Measurements from ENCODE around the gene CCDC171.
"Not testable (repeated sequence)": the region's sequence is repeated elsewhere in the genome, so short reads cannot be mapped to it uniquely, and the experiment has no call there.

The CCDC171 gene

DNA sequence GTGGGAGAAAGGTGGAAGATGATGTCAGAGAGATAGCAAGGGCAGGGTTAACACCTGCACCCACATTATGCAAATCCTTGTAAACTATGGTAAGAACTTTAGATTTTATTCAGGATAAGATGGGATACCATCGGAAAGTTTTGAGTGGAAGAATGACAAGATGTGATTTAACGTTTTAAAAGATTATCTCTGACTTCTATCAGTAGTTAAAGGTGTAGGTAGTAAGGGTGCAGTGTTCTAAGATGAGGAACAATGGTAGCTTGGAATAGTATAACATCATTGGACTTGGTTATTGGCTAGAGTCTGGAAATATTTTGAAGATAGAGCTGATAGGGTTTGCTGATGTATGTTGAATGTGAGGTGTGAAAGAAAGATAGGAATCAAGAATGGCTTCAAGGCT is 211.3 kb downstream of the CCDC171 start:
- no peak for DNase-seq

DNA sequence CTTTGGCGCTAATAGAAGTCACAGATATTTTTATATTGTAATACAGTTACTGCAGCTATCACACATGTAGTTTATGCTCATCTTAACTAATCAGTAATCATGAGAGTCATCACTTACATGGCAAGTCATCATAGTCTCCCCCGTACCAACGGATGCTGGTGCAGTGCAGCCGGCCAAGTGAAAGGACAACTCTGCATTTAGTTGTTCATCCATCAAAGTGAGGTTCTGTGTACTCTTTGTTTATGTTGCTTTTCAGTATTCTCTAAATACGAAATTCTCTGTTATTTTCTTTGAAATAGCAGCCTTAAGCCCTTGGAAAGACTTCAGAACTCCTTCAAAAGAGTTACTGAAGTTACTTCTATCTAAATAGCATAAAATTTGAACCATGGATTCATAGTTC is 216.7 kb downstream of the CCDC171 start:
- DNase-seq: no peak

DNA sequence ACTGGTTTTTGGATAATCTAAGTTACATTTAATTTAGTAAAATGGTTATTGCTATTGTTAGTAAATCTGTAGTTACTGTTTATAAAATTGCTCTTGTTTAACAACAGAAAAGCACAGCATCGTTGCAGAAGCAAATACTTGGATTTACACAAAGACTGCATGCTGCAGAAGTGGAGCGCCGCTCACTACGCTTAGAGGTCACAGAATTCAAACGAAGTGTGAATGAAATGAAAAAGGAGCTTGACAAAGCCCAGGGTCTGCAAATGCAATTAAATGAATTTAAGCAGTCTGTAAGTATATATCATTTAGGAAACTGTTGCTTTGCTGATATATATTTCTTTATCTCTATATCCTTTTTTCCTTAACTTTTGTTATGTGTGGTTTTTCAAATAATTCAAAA is 226.0 kb downstream of the CCDC171 start:
- DNase-seq: no peak

DNA sequence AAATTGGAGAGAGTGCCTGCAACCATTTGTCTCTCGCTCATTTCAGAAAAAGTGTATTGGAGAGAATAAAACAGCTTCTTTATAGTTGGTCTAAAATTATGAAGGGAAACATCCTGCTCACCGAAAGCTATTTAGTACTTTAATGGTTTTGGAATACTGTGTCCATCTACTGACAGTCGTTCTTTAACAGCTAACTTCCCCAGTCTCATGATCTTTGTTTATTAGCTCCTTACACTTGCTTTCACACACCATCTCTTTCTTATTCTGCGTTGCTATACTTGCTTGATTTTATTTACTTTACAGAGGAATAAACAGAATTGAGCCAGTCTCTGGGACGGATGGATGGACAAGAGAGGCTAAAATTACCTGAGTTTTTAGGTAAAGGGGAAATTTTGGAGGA is 229.3 kb downstream of the CCDC171 start:
- DNase-seq: no peak

DNA sequence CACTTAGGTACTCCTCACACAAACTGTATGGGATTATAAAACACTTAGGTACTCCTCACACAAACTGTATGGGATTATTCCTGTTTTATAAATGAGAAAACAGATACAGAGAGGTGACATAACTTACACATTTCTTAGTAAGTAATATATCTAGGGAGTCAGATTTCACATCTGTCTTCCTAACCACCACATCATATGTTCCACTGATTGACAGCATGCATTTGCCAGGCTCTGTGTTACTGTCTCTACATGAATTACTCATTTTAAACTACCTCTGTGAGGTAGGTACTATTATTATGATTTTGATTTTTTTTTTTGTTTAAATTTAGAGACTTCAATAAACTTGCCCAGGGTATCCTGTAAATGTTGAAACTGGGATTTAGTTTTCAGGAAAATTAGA is 232.7 kb downstream of the CCDC171 start:
- no peak for DNase-seq

DNA sequence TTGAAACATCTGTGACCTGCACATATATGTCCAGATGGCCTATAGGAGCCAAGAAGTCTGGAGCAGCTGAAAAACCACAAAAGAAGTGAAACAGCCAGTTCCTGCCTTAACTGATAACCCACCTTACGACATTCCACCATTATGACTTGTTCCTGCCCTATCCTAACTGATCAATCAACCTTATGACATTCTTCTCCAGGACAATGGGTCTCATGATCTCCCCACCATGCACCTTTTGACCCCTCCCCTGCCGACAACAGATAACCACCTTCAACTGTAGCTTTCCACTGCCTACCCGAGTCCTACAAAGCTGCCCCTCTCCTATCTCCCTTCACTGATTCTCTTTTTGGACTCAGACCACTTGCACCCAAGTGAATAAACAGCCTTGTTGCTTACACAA is 233.8 kb downstream of the CCDC171 start:
- DNase-seq: no peak

DNA sequence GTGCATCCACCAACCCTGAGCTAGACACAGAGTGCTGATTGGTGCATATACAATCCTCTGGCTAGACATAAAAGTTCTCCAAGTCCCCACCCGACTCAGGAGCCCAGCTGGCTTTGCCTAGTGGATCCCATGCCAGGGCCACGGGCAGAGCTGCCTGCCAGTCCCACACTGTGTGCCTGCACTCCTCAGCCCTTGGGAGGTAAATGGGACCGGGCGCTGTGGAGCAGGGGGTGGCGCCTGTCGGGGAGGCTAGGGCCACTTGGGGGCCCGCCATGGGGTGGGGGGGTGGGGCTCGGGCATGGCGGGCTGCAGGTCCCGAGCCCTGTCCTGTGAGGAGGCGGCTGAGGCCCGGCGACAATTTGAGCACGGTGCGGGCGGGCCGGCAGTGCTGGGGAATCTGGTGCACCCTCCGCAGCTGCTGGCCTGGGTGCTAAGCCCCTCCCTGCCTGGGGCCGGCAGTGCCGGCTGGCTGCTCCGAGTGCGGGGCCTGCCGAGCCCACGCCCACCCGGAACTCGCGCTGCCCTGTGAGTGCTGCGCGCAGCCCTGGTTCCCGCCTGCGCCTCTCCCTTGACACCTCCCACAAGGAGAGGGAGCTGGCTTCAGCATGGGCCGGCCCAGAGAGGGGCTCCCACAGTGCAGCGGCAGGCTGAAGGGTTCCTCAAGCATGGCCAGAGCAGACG is 257.5 kb downstream of the CCDC171 start:
- not testable (repeated sequence) for DNase-seq

DNA sequence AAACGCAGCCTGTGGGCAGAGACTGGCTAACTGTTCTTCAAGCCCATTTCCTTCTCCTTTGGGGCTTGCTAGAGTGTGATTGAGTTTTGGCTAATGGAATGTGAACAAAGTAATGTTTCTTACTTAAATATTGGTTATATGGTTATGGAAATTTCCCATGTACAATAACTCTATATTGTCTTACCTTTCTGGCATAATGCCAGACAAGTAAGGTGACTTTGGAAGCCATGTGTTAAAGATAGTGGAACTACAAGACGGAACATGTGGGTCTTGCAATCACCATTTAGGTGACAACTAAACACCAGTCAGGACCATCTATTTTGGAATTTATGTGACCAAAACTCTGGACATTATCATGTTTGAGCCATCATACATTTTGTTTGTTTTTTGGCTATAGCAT is 260.2 kb downstream of the CCDC171 start:
- DNase-seq: no peak

DNA sequence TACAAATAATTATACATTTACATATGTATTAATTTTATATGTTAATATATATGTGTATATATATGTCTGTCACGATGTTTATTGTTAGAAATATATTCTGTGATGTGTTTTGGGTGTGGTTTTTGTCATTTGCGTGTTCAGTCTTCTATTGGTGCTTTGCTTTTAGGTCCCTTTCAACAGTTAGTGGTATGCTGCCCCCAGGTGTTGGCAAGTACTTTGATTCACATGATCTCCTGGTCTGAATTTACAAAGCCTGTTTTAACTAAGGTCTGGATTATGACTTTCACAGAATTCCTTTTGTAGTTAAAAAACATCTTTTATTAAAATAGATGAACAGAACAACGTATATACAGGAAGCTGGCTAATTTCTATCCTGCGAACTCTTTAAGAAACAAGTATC is 271.5 kb downstream of the CCDC171 start:
- no peak for DNase-seq

DNA sequence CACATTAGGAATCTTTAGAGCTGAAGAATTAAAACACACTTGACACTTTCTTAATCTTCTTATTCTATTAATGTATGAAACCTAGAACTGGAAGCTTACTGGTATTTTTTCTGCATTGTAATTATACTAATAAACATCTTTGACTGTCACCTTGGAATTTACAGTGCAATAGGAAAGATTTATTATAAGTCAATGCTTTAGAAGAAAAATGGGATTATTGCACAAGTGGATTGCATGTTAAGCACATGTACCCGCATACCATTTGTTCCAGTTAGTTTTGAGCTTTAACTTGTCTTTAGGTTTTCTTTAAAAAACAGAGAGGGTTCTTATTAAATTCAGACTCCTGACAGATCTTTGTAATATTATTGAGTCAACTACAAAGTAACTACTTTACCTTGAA is 278.5 kb downstream of the CCDC171 start:
- DNase-seq: no peak

DNA sequence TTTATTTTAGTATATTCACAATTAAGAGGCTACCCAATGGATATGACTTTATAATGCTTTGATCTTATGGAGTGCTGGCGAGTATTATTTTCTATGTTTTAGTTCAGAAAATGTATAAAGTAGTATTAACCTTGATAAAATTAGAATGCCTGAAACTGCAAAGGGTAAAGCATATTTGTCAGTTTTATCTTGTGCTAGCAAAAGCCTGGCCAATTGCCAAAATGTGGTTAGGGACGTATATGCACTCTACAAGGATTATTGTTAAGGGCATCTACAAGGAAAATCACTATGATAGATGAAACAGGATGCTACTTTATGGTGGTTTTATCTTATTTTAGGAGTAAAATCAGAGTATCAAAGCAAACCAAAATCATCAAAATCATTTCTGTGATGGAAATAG is 281.7 kb downstream of the CCDC171 start:
- peak; percentile 22 for DNase-seq

DNA sequence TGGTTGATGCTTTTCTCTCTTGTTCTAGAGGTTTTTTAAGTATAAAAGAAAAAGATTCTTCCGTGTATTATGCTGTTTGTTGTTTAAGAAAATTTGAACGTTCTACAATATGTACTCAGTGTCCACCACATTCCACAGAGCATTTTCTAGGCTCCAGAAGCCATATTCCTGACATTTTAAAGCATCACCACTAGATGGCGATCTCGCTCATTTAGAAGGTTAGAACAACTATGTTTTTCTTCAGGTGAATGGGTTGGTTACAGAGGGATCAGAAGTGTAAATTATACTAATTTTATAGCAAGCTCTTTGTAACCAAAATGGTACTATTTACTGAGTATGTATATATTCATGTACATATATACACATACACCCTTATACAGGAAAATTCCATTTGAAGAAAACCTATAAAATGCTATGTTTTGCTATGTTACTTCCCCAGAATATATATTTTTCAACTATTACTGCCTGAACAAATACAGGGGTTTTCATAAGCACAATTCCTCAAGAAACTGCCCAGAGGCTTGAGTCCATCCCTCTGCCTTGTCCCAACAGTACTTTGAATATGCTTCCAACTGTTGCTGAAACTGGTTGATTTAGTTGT is 284.3 kb downstream of the CCDC171 start:
- DNase-seq: peak; percentile 39

DNA sequence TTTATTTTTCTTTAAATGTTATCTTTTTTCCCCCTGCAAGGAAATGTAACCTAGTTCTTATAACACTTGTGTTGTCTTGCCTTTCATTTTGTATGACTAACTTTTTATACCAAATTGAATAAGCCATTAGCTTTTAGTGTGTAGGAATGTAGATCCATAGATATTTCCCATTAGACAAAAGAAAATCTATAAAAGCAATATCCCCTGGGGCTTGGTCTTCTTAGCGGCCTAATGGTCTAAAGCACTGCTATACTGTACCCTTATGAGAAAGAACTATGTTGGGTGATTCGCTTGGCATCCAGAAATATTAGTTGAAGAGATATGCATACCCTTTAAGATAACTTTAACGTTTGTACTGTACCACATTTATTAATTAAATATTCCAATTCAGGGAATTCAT is 289.2 kb downstream of the CCDC171 start:
- no peak for DNase-seq

DNA sequence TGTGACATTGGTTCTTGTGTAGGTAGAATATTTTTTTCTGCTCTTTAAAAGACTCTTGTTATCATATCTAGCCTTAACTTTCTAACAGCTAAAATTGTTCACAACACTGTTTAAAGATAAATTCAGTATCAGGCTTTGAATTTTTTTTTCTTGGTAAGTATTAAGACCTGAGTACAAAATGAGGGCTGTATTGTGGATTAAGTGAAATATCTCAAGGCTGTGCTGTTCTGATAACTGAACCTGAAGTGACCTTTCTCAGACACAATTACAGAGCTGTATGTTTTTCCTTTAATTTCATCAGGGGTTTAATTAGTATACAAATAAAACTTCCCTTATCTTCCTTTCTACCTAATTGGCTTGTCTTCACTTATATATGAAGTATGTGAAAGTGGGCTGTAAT is 290.5 kb downstream of the CCDC171 start:
- DNase-seq: peak; percentile 22

DNA sequence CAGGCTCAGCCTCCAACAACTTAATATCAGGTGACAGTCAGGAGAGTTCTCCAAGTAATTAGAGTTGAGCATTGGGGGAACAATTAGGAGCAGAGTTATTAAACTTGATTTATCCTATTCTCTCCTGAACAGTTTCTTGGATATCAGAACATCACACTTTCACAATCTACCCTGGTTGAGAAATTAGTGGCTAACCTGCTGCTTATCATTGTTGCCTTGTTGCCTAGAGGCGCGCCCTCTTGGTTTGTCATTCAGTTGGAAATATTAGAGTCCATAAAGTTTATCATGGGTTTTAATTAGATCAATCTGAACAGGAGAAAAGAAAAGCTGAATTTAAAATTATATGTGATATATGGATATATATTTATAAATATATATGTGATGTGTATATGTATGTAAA is 291.1 kb downstream of the CCDC171 start:
- DNase-seq: no peak

DNA sequence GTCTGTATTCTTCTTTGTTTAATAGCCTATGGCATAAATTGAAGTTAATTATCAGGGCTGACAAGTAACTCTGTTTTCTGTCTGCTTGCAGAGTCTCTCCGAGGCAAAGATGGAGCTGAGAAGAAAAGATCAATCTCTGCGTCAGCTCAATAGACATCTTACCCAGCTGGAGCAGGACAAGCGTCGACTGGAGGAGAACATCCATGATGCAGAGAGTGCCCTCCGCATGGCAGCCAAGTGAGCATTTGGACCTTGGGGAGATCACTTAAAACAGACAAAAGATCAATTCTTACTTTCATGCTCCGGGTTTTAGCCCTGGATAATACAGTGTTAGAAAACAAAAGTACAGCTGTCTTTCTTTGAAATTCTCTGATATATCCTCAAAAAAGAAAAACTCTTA is 293.8 kb downstream of the CCDC171 start:
- DNase-seq: no peak

DNA sequence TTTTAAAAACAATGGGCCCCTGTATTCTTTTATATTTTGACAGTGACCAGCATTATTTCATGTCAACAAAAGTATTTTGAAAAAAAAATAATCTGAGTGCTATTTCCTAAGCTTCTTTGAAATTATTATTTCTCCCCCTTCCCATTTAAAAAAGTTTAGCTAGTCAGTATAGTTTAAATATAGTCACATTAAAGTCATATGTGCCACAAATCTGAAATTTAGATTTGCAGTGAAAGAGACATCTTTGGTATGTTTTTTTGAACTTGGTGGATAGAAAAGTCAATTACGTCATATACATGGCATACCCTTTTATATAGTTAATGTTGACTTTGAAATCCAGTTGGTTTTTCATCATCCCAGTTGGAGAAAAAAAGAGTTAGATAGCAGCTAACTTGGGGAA is 297.0 kb downstream of the CCDC171 start:
- no peak for DNase-seq

DNA sequence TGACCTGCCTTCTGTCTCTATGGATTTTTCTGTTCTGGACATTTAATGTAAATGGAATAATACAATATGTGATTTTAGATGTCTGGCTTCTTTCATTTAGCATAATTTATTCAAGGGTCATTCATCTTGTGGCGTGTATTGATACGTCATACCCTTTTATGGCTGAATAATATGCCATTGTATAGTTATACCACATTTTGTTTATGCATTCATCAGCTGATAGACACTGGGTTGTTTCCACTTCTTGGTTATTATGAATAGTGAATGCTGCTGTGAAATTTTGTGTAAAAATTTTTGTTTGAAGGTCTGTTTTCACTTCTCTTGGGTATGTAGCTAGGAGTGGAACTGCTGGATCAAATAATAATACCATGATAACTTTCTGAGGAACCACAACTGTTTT is 298.9 kb downstream of the CCDC171 start:
- no peak for DNase-seq

DNA sequence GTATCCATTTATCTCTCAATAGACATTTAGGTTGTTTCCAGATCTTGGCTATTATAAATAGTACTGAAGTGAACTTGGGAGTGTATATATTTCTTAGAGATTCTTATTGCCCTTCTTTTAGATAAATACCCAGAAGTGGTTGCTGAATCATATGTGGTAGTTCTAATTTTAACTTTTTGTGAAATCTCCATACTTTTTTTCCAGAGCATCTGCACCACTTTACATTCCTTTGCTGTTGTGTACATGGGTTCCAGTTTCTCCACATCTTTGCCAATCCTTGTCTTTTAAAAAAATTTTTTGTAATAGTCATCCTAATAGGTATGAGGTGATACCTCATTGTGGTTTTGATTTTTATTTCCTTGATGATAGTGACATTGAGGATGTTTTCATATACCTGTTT is 303.7 kb downstream of the CCDC171 start:
- DNase-seq: no peak

DNA sequence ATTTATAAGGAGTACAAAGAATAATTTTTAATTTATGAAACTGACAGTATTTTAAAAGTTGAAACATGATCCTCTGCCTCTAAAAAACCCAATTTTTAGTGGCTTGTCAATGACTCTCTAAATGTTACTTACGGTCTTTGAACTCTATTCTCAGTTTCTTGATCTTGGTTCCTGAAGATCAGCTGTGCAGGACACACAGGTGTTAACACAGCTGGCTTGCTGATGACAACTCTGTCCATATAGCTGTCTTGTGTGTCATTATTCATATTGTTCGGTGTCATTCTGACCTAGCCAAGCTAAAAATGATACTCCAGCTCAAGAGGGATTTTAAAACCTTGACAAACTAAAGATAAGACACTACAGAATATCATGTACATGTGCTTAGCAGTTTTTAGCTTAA is 314.5 kb downstream of the CCDC171 start:
- DNase-seq: no peak

DNA sequence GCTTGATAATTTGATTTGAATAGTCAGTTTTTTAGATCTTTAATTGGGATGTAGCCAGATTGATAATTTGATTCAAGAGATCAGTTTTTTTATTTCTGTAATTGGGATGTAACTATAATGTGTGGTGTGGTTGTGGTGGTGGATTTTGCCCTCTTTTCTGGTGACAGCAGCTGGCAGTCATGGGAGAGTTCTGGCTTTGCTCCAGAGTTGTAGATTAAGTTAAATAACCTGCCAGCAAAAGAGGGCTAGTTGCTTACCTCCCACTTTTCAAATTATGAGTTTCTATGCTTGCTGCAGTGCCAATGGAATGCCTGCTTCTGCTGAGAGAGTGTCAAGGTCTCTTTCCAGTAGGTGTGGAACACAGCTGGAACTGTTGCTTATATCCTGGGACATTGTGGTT is 315.1 kb downstream of the CCDC171 start:
- DNase-seq: no peak

DNA sequence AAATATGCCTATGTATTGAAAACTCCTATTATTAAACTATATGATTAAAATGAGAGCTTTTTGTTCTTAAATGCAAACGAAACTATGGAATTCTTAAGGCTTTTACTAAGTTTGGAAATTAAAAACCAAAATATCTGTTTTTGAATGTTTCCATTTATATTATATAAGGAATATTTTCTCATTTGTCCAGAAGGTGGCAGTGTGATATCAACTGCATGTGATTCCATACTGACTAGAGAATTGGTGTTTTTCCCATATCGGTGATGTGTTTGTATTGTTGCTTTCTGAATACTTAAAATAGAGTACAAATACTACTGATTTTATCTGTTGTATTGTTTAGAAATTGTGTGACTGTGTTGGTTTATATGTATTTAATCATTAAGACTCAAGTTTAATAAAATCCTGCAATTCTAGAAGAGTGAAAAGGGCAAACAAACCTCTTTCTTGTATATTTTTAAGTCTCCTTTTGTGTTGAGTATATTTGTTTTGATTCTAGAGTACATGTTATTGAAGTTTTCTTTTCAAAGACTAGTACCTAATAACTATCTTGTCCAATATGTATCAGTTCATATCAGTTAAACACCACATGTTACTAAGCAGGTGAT is 320.8 kb downstream of the CCDC171 start:
- peak; percentile 27 for DNase-seq

DNA sequence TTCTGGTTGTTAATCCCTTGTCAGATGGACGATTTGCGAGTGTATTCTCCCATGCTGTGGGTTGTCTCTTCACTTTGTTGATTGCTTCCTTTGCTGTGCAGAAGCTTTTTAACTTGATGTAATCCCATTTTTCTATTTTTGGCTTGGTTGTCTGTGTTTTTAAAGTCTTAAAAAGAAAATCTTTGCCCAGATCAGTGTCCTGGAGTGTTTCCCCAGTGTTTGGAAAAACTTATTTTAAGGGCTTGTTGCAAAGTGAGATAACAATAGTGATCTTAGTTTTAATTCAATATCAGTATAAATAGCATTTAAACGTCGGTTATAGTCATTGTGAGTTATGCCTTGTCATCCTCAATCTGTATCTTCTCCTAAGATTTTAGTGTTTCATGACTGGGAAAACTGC is 329.5 kb downstream of the CCDC171 start:
- DNase-seq: no peak

DNA sequence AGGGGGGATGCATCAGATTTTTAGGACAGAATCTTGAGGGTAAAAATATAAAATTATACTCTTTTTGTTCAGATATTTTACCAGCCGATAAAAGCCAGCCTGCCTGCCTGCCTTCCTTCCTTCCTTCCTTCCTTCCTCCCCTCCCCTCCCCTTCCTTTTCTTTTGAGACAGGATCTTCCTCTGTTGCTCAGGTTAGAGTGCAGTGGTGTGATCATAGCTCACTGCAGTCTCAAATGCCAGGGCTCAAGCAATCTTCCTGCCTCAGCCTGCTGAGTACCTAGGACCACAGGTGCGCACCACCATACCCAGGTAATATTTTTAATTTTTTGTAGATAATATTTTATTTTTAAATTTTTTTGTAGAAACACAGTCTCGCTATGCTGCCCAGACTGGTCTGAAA is 330.0 kb downstream of the CCDC171 start:
- DNase-seq: no peak

DNA sequence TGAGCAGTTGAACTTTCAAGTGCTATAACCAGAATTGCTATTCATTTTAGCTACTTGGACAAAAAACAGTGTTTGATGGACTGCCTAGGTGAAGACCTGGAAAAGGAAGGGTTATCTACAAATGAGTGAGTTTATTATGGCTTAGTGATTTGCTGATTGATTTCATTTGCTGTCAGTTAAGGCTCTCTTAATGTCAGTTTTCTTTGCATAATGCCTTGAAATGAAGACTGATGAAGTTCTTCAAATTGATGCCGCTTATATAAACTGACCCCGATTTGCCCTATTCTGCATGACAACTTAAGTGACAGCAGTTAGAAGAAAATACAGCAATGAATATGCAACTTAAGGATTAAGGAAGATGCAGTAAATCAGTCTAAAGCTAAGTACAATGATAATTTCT is 332.6 kb downstream of the CCDC171 start:
- DNase-seq: no peak
